ENCODE data around the gene ALS2CL. TPM values are rescaled to one million over a fixed set of nuclear protein-coding genes. Genes with fewer than 3 reads are reported as not detected.

Gene ALS2CL
- total RNA-seq, 1 donor from 2014 or later: 55.7 TPM

DNA sequence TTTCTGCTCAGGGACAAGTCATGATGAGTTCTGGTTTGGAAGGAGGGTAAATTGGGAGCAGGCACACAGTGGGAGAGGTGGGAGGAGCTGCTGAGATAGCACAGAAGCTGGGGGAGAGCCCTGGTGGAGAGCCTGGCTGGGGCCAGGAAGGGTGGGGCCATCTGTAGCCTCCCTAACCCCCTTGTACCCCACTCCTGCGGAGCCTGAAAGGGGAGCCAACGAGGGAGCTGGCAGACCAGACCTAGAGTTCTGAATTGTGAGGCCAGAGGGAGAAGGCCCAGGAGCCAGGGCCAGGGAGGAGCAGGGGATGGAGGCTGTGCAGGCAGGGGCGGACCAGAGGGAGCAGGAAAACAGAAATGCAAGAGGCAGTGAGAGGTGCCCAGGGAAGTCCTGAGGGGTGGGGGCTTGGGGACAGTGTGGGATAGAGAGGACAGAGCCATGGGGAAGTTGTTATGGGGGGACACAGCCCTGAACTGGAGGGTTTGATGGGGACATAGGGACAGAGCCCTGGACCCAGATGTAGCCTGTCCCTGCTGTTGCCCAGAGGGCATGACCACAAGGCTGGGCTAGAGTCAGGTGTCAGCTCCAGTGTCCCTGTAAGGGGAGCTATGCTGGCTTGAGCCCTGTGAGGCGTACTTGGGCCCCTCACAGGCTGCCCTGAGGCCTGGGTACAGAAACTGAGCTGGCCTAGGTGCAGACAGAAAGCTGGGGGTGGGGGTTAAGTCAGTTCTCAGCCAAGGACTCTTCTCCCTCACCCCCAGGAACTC is 8.9 kb upstream of the ALS2CL start:
- ATAC-seq: no peak

GRCh38 chr3:46701181-46701939 is 7.9 kb upstream of the ALS2CL start, which contains the start of gene TMIE:
TMIE (plus strand) TSS chr3:46701392; CDS start chr3:46701488, 96 bp downstream.
- no peak for ATAC-seq

GRCh38 chr3:46700772-46701171 is 7.3 kb upstream of the ALS2CL start:
- no peak for ATAC-seq

GRCh38 chr3:46699676-46700523 is 6.4 kb upstream of the ALS2CL start:
- peak; percentile 12 for ATAC-seq

GRCh38 chr3:46695962-46696894 is 2.7 kb upstream of the ALS2CL start:
- peak; percentile 40 for ATAC-seq

DNA sequence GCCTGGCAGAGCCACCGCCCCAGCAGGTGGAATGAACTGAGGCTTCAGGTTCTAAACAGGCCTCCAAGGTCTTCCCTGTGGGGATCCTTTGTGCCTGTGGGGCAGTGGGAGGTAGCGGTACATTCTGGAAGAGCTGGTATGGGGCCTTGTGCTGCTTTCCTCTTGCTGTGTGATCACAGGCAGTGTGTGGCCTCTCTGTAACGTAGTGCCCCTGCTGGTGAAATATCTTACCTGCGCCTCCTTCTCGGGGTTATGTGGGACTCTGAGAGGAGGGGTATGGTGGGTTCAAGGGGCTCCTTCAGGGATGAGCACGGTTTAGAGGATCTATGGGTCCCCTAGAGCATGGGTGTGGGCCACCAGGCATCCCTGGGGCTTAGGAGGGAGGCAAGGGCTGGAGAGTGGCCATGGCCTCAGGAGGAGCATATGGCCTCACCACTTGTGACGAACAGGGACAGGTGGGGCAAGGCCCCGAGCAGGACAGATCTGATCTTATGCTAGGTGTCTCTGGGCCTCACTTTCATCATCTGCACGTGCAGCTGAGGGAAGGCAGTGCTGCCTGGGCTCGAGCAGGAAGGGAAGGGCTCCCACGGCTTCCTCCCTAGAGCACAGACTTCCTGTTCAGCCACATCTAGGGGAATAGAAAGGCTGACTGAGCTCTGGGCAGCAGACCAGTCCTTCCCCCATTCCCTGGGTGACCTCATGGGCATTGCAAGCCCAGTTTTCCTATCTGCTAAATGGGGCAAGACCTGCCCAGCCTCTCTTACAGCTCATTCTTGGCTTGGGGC is 1.9 kb upstream of the ALS2CL start:
- peak; percentile 41 for ATAC-seq

DNA sequence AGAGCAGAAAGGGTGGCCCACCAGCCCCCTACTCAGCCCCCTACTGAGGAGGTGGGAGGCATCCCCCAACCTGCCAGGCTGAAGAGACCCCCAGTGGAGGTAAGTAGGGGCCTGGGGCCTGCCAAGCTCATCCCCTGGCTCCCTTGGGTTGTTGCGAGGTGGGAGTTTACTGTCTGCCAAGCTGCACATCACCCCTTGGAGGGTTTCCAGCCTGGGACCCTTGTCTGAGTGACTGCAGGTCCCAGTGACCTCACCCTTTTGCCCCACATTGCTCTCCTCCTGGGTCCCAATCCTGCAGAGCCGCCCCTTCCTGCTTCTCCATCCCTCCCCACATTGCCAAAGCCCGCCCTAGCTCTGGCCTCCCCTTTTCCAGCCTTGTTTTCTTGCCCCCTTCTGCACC is 1.0 kb upstream of the ALS2CL start:
- ATAC-seq: no peak

DNA sequence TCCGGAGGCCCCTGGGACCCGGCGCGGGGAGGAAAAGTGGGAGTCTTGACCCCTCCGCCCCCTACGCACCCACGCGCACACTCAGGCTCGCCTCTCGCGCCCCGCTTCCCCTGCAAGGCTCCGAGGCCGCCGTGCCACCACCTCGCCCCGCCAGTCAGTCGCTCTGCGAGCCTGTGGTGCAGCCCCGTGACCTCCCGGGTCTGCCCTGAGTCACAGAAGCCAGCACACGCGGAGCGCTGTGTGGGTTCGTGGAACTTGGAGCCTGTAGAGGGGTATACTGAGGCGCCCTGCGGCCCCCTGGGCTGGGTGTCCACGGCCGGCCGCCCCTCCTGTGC is 380 bp upstream of the ALS2CL start:
- ATAC-seq: peak; percentile 1

- ATAC-seq: peak; percentile 77
These were observed 901 bp downstream of the ALS2CL start for GRCh38 chr3:46692566-46692990.

GRCh38 chr3:46690798-46691197 is 2.7 kb downstream of the ALS2CL start:
- ATAC-seq: peak; percentile 39

GRCh38 chr3:46685446-46685845 is 8.0 kb downstream of the ALS2CL start:
- no peak for ATAC-seq

GRCh38 chr3:46684891-46685290 is 8.6 kb downstream of the ALS2CL start:
- no peak for ATAC-seq

GRCh38 chr3:46682974-46683373 is 10.5 kb downstream of the ALS2CL start:
- ATAC-seq: no peak

DNA sequence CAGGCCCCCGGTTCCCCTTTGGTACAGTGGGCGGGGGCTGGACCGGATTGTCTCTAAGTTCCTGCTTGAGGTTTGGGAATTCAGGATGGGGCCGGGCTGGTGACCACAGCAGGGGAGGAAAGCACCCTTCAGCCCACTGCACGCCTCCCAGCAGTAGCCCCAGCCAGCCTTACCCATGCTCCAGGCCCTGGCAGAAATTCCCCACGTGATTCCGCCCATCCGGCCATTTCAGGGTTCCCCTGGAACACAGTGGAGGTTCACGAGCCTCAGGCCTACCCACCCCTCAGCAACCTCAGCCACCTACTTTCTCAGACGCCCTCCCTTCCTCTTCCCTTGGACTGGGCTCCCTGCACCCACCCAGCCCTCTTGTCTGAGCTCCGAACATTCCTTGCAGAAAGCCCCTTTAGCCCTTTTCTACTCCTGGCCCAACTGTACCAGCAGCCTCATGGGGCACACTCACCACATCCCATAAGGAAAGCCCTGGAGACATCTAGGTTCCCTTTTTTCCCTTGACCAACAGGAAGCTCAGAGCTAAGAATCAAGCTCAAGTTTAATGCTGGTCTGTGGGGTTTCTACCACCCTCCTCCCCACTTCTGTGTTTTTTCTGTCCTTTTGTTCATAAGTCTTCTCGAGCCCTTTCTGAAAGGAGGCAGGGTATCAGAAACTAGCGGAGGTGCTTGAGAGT is 11.5 kb downstream of the ALS2CL start:
- ATAC-seq: no peak

- no peak for ATAC-seq
These were observed 12.1 kb downstream of the ALS2CL start for GRCh38 chr3:46681387-46681786.

DNA sequence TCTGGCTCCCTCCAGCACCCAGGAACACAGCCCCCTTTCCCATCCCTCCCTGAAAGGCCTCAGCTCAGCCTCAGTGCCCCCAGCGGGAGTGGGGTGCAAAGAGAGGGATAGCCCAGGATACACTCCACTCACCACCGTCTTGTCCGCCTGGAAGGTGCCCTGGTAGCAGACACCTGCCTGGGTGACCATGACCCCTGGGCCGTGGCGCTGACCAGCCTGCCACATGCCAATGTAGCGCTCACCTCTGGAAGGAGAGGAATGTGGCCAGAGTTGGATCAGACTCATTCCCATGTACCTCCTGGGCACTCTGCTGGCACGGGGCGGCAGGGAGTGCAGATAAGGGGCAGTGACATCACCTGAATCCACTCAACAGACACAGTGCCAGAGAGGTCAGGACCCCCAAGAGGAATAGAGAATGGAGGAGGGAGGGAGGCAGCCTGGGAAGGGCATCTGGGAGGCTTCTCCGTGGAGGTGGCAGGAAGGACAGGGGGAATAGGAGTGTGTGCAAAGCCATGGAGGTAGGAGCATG is 13.1 kb downstream of the ALS2CL start:
- ATAC-seq: no peak

GRCh38 chr3:46679681-46680080 is 13.8 kb downstream of the ALS2CL start:
- ATAC-seq: no peak

- ATAC-seq: no peak
These were observed 15.2 kb downstream of the ALS2CL start for GRCh38 chr3:46678280-46678679.

- no peak for ATAC-seq
These were observed 16.1 kb downstream of the ALS2CL start for GRCh38 chr3:46677411-46677726.
